Measurements from ENCODE around the gene TTC28. TPM values are rescaled to one million over a fixed set of nuclear protein-coding genes. Genes with fewer than 3 reads are reported as not detected.

Gene TTC28
- total and polyA plus RNA-seq, 2 donors (not counting 3 experiments of a cell fraction or from before 2014, with no cell fraction given), result 16.5 to 51.1 TPM

DNA sequence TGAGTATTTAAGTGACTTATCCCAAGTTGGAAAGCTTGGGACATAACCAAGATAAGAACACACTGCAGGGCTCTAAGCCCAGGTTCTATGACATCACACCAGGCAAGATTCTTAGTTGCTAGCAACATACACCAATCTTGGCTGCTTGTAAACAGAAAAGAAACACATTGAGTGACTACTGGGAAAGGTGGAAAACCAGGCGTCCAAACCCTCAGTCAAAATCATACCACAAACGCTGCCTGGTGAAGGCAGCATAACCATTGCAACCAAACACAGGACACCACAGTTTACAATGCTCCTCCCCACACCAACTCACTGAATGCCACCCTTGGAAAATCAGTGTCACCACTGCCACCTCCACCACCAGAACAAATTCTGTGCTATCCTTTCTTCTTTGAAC lies 379.9 kb downstream of the TTC28 start:
- TF ChIP-seq FOS (IDR thresholded peaks at IDR 0.05; ENCODE audit: borderline replicate concordance, insufficient read depth, low read length) (no peak), EZH2 (IDR thresholded peaks at IDR 0.05; ENCODE audit: borderline replicate concordance, low read depth, low read length, severe bottlenecking) (no peak), POLR2A (IDR thresholded peaks at IDR 0.05; ENCODE audit: low read depth, low read length) (no peak)
- TF ChIP-seq, protein P1, sequence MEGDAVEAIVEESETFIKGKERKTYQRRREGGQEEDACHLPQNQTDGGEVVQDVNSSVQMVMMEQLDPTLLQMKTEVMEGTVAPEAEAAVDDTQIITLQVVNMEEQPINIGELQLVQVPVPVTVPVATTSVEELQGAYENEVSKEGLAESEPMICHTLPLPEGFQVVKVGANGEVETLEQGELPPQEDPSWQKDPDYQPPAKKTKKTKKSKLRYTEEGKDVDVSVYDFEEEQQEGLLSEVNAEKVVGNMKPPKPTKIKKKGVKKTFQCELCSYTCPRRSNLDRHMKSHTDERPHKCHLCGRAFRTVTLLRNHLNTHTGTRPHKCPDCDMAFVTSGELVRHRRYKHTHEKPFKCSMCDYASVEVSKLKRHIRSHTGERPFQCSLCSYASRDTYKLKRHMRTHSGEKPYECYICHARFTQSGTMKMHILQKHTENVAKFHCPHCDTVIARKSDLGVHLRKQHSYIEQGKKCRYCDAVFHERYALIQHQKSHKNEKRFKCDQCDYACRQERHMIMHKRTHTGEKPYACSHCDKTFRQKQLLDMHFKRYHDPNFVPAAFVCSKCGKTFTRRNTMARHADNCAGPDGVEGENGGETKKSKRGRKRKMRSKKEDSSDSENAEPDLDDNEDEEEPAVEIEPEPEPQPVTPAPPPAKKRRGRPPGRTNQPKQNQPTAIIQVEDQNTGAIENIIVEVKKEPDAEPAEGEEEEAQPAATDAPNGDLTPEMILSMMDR (IDR thresholded peaks at IDR 0.05; ENCODE audit: extremely low read depth in 1 of 2, insufficient read depth in 1 of 2, low read depth in 1 of 2, low read length in 2 of 2), result no peak
- Histone ChIP-seq H3K36me3 (ENCODE audit: control insufficient read depth in 2 of 2, extremely low read depth in 1 of 2, insufficient read depth in 2 of 2, low read length in 2 of 2) (no peaks in the 10 kb centered on the region), H2AFZ (ENCODE audit: low read depth, low read length) (no peak overlapping the region), H3K9me1 (replicated peaks; ENCODE audit: control insufficient read depth, extremely low read depth, insufficient read depth, low read length) (no peaks in the 10 kb centered on the region), H3K9me3 (replicated peaks; ENCODE audit: control insufficient read depth, insufficient read depth, low read length) (no peaks in the 10 kb centered on the region), H3K79me2 (ENCODE audit: control insufficient read depth, insufficient read depth, low read length) (no peaks in the 10 kb centered on the region), H3K9ac (replicated peaks; ENCODE audit: extremely low read depth, insufficient read depth, low read length) (no peak overlapping the region), H3K4me3 (replicated peaks in 1 of 3; ENCODE audit: insufficient read depth in 1 of 3, low read depth in 1 of 3, low read length in 3 of 3) (no peak overlapping the region), H3K4me2 (ENCODE audit: insufficient read depth, low read length) (no peak overlapping the region), H4K20me1 (replicated peaks; ENCODE audit: control insufficient read depth, extremely low read depth, insufficient read depth, low read length) (peaks cover 2% of the 10 kb centered on the region), H3K4me1 (ENCODE audit: control insufficient read depth, extremely low read depth, insufficient read depth, low read length) (no peaks in the 10 kb centered on the region), H3K27ac (ENCODE audit: insufficient read depth, low read depth, low read length) (no peak overlapping the region), H3K27me3 (ENCODE audit: control insufficient read depth in 2 of 2, insufficient read depth in 2 of 2, low read length in 2 of 2) (no peaks in the 10 kb centered on the region)
- no TSS peak for BruUV-seq (replicated peaks)
- DNase-seq (ENCODE audit: low read depth, low spot score), result no peak
- dilution Hi-C loops (cut with MboI; ENCODE audit: extremely low pct_ligation_motif_present, low sequenced_read_pairs) (no loop called here), intact Hi-C loops (cut with micrococcal nuclease) (no loop called here)
- ChIA-PET CTCF (interaction anchor here (1.2 to 1.9 kb wide), 2 partner anchors 11 to 22 kb away, joined by 3 to 7 read pairs; no protein-coding TSS in a partner anchor), POLR2A (no interaction called here)
- no peak for FAIRE-seq

DNA sequence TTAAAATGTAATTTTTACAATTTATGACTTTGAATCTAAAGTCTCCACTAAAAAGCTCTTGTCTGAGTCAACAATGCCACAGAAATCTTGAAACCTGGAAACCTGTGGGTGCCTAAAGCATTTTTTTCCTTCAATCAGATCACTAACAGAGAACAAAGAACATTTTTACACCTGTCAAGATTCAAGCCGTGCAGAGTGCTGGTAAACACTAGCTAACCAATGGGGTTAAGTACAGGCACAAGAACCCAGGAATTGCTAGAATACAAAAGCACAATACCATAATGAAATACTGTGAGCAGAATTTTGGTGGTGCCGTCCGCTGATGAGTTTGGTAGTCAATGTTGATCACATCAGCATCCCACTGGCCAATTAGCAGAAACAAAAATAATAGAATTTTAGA lies 380.3 kb downstream of the TTC28 start:
- no peak overlapping the region for H3K9ac ChIP-seq (replicated peaks; ENCODE audit: extremely low read depth, insufficient read depth, low read length)
- FAIRE-seq, result no peak

More for the DNA sequence above, 380.3 kb downstream of the TTC28 start:
- TF ChIP-seq GATA2 (IDR thresholded peaks at IDR 0.05; ENCODE audit: insufficient read depth, insufficient read length, low read depth, low read length) (no peak), MAX (IDR thresholded peaks at IDR 0.05; ENCODE audit: insufficient read depth, insufficient read length) (no peak), MYC (IDR thresholded peaks at IDR 0.05; ENCODE audit: low read depth, low read length) (no peak), POLR2AphosphoS5 (IDR thresholded peaks at IDR 0.05; ENCODE audit: insufficient read depth, low read depth, low read length) (no peak), EZH2 (IDR thresholded peaks at IDR 0.05; ENCODE audit: borderline replicate concordance, low read depth, low read length, severe bottlenecking) (no peak), POLR2A (IDR thresholded peaks at IDR 0.05; ENCODE audit: low read depth, low read length) (no peak), JUN (IDR thresholded peaks at IDR 0.05; ENCODE audit: borderline replicate concordance, insufficient read depth, insufficient read length, low read depth) (no peak), FOS (IDR thresholded peaks at IDR 0.05; ENCODE audit: borderline replicate concordance, insufficient read depth, low read length) (no peak)
- TF ChIP-seq, protein P1 (IDR thresholded peaks at IDR 0.05; ENCODE audit: extremely low read depth in 1 of 2, insufficient read depth in 1 of 2, low read depth in 1 of 2, low read length in 2 of 2), result no peak
- H3K9me3 ChIP-seq (replicated peaks; ENCODE audit: control insufficient read depth, insufficient read depth, low read length), result no peaks in the 10 kb centered on the region
- no peaks in the 10 kb centered on the region for H3K9me1 ChIP-seq (replicated peaks; ENCODE audit: control insufficient read depth, extremely low read depth, insufficient read depth, low read length)
- ChIA-PET CTCF (interaction anchor here (1.1 to 1.9 kb wide), 3 partner anchors 11 to 22 kb away, joined by 3 to 7 read pairs (median 3); no protein-coding TSS in a partner anchor), POLR2A (no interaction called here)
- no peak overlapping the region for H2AFZ ChIP-seq (ENCODE audit: low read depth, low read length)
- BruUV-seq (replicated peaks), result no TSS peak
- dilution Hi-C loops (cut with MboI; ENCODE audit: extremely low pct_ligation_motif_present, low sequenced_read_pairs) (no loop called here), intact Hi-C loops (cut with micrococcal nuclease) (no loop called here)
- no peaks in the 10 kb centered on the region for H3K27me3 ChIP-seq (ENCODE audit: control insufficient read depth in 2 of 2, insufficient read depth in 2 of 2, low read length in 2 of 2)
- no peak overlapping the region for H3K4me3 ChIP-seq (replicated peaks in 1 of 3; ENCODE audit: insufficient read depth in 1 of 3, low read depth in 1 of 3, low read length in 3 of 3)
- H3K27ac ChIP-seq (ENCODE audit: insufficient read depth, low read depth, low read length), result no peak overlapping the region
- peaks cover 2% of the 10 kb centered on the region for H4K20me1 ChIP-seq (replicated peaks; ENCODE audit: control insufficient read depth, extremely low read depth, insufficient read depth, low read length)
- no peaks in the 10 kb centered on the region for H3K36me3 ChIP-seq (ENCODE audit: control insufficient read depth in 2 of 2, extremely low read depth in 1 of 2, insufficient read depth in 2 of 2, low read length in 2 of 2)
- H3K4me2 ChIP-seq (ENCODE audit: insufficient read depth, low read length), result no peak overlapping the region
- no peak for DNase-seq (ENCODE audit: low read depth, low spot score)
- H3K79me2 ChIP-seq (ENCODE audit: control insufficient read depth, insufficient read depth, low read length), result no peaks in the 10 kb centered on the region
- H3K4me1 ChIP-seq (ENCODE audit: control insufficient read depth, extremely low read depth, insufficient read depth, low read length), result no peaks in the 10 kb centered on the region

All from endothelial cell of umbilical vein (primary cell).